ENCODE data around the gene C10orf90. TPM values are rescaled to one million over a fixed set of nuclear protein-coding genes. Genes with fewer than 3 reads are reported as not detected.

Gene C10orf90
- total RNA-seq, 2 donors from 2014 or later = 0.33 TPM; not detected in 1

- H3K36me3 ChIP-seq (ENCODE audit: control insufficient read depth, insufficient read depth, low read length) = no peaks in the 10 kb centered on the region
- Mint-ChIP-seq H3K9me3 (peaks cover 3% of the 10 kb centered on the region), H3K36me3 (ENCODE audit: low read depth) (no peaks in the 10 kb centered on the region), H3K27me3 (ENCODE audit: insufficient read depth) (no peaks in the 10 kb centered on the region), H3K4me3 (no peak overlapping the region), H3K27ac (no peak overlapping the region), H3K4me1 (peaks cover 6% of the 10 kb centered on the region)
- no peaks in the 10 kb centered on the region for H3K27me3 ChIP-seq (ENCODE audit: control insufficient read depth, insufficient read depth, low read length, poor library complexity, severe bottlenecking)
- 87 to 89% methylated on average over 6 to 10 of the region's 10 CpGs for WGBS, 2 experiments (ENCODE audit: insufficient coverage in 1 of 2, insufficient read length in 1 of 2)
- H3K4me3 ChIP-seq (ENCODE audit: low read length) = no peak overlapping the region
- DNase-seq = no peak
- H3K9me3 ChIP-seq (ENCODE audit: control insufficient read depth, low read length) = no peaks in the 10 kb centered on the region
- no peak for TF ChIP-seq CTCF (conservative IDR thresholded peaks at IDR 0.05)
- H3K9ac ChIP-seq (ENCODE audit: extremely low read depth, low read length, poor library complexity, severe bottlenecking) = no peak overlapping the region
- no peak overlapping the region for H3K27ac ChIP-seq (ENCODE audit: low read depth, low read length)
- no peaks in the 10 kb centered on the region for H3K4me1 ChIP-seq (ENCODE audit: control insufficient read depth, insufficient read depth, low read length)
Observed at GRCh38 chr10:126518218-126519080, 152.0 kb downstream of the C10orf90 start.

GRCh38 chr10:126516515-126516914 lies 154.0 kb downstream of the C10orf90 start:
- Histone ChIP-seq H3K9ac (ENCODE audit: extremely low read depth, low read length, poor library complexity, severe bottlenecking) (no peak overlapping the region), H3K27me3 (ENCODE audit: control insufficient read depth, insufficient read depth, low read length, poor library complexity, severe bottlenecking) (no peaks in the 10 kb centered on the region), H3K27ac (ENCODE audit: low read depth, low read length) (no peak overlapping the region), H3K36me3 (ENCODE audit: control insufficient read depth, insufficient read depth, low read length) (no peaks in the 10 kb centered on the region), H3K9me3 (ENCODE audit: control insufficient read depth, low read length) (no peaks in the 10 kb centered on the region), H3K4me3 (ENCODE audit: low read length) (no peak overlapping the region), H3K4me1 (ENCODE audit: control insufficient read depth, insufficient read depth, low read length) (no peaks in the 10 kb centered on the region)
- H3K27me3 Mint-ChIP-seq (ENCODE audit: insufficient read depth) = no peaks in the 10 kb centered on the region
- no peak for DNase-seq
- 91 to 93% methylated on average over 6 of the region's 6 CpGs for WGBS, 2 experiments (ENCODE audit: insufficient coverage in 1 of 2, insufficient read length in 1 of 2)
- no peaks in the 10 kb centered on the region for H3K36me3 Mint-ChIP-seq (ENCODE audit: low read depth)
- no peak overlapping the region for H3K27ac Mint-ChIP-seq
- TF ChIP-seq CTCF (conservative IDR thresholded peaks at IDR 0.05) = no peak
- H3K9me3 Mint-ChIP-seq = peaks cover 3% of the 10 kb centered on the region
- peaks cover 6% of the 10 kb centered on the region for H3K4me1 Mint-ChIP-seq
- H3K4me3 Mint-ChIP-seq = no peak overlapping the region

GRCh38 chr10:126511917-126512479 lies 158.5 kb downstream of the C10orf90 start:
- WGBS, 2 experiments (ENCODE audit: insufficient coverage in 1 of 2, insufficient read length in 1 of 2) = 81 to 88% methylated on average over 5 to 8 of the region's 8 CpGs
- H3K4me1 ChIP-seq (ENCODE audit: control insufficient read depth, insufficient read depth, low read length) = no peaks in the 10 kb centered on the region
- H3K9ac ChIP-seq (ENCODE audit: extremely low read depth, low read length, poor library complexity, severe bottlenecking) = no peak overlapping the region
- no peak overlapping the region for H3K4me3 Mint-ChIP-seq
- no peak overlapping the region for H3K27ac Mint-ChIP-seq
- H3K27me3 Mint-ChIP-seq (ENCODE audit: insufficient read depth) = no peaks in the 10 kb centered on the region
- H3K9me3 Mint-ChIP-seq = no peaks in the 10 kb centered on the region
- H3K4me1 Mint-ChIP-seq = no peaks in the 10 kb centered on the region
- H3K27me3 ChIP-seq (ENCODE audit: control insufficient read depth, insufficient read depth, low read length, poor library complexity, severe bottlenecking) = no peaks in the 10 kb centered on the region
- H3K4me3 ChIP-seq (ENCODE audit: low read length) = no peak overlapping the region
- H3K27ac ChIP-seq (ENCODE audit: low read depth, low read length) = no peak overlapping the region
- no peak for DNase-seq
- no peak for TF ChIP-seq CTCF (conservative IDR thresholded peaks at IDR 0.05)
- no peaks in the 10 kb centered on the region for H3K36me3 Mint-ChIP-seq (ENCODE audit: low read depth)
- H3K36me3 ChIP-seq (ENCODE audit: control insufficient read depth, insufficient read depth, low read length) = no peaks in the 10 kb centered on the region
- H3K9me3 ChIP-seq (ENCODE audit: control insufficient read depth, low read length) = no peaks in the 10 kb centered on the region

All from endodermal cell (in vitro differentiated cells).